ENCODE results near the gene ZNF487.

DNA sequence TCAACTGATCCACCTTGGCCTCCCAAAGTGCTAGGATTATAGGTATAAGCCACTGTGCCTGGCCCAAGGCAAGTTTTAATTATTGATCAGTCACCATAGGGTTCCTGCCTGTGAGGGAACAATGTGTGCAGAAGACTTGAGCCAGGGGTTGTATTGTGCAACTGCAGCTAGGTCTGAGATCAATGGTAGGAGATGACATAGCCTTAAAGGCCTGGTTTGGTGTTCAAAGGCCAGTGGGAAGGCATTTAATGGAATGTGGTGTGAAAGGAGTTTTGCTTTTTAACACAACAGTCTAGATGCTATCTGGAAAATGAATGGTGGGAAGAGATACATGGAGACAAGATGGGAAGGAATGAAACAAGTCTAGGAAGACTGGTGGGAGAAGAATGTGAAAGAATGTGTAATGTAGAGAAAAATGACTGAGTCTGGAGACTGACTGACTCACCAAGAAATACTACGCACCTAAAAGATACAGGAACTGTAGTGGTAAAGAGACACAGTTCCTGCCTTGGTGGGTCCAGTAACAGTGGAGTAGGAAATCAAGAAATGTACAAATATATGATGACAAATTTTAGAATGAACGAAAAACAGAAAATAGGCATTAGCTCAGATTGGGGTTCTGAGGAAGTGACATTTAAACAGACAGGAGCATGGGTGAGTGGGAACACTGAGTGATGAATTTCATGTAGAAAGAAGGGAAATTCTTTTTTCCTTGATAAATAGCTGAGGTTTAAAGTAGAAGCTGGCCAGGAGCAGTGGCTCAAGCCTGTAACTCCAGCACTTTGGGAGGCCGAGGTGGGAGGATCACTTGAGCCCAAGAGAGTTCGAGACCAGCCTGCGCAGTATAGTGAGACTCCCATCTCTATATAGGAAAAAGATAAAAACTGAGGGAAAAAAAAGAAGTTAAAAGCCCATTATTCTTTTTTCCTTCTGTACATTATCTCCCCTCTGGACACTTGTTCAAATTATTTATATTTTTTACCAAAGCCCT is 37.3 kb upstream of the ZNF487 start:
- TF ChIP-seq, protein P1, sequence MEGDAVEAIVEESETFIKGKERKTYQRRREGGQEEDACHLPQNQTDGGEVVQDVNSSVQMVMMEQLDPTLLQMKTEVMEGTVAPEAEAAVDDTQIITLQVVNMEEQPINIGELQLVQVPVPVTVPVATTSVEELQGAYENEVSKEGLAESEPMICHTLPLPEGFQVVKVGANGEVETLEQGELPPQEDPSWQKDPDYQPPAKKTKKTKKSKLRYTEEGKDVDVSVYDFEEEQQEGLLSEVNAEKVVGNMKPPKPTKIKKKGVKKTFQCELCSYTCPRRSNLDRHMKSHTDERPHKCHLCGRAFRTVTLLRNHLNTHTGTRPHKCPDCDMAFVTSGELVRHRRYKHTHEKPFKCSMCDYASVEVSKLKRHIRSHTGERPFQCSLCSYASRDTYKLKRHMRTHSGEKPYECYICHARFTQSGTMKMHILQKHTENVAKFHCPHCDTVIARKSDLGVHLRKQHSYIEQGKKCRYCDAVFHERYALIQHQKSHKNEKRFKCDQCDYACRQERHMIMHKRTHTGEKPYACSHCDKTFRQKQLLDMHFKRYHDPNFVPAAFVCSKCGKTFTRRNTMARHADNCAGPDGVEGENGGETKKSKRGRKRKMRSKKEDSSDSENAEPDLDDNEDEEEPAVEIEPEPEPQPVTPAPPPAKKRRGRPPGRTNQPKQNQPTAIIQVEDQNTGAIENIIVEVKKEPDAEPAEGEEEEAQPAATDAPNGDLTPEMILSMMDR (IDR thresholded peaks at IDR 0.05 in 2 of 3, conservative IDR thresholded peaks at IDR 0.05 in 1 of 3; ENCODE audit: control insufficient read depth in 2 of 3, extremely low read depth in 1 of 3, insufficient read depth in 1 of 3, low read depth in 3 of 3, low read length in 3 of 3) = no peak
- TF ChIP-seq SMC3 (IDR thresholded peaks at IDR 0.05; ENCODE audit: borderline replicate concordance, low read length) = no peak
- no peak for TF ChIP-seq EZH2 (IDR thresholded peaks at IDR 0.05; ENCODE audit: borderline replicate concordance, control insufficient read depth, low read depth, low read length)
- TF ChIP-seq, protein P2, sequence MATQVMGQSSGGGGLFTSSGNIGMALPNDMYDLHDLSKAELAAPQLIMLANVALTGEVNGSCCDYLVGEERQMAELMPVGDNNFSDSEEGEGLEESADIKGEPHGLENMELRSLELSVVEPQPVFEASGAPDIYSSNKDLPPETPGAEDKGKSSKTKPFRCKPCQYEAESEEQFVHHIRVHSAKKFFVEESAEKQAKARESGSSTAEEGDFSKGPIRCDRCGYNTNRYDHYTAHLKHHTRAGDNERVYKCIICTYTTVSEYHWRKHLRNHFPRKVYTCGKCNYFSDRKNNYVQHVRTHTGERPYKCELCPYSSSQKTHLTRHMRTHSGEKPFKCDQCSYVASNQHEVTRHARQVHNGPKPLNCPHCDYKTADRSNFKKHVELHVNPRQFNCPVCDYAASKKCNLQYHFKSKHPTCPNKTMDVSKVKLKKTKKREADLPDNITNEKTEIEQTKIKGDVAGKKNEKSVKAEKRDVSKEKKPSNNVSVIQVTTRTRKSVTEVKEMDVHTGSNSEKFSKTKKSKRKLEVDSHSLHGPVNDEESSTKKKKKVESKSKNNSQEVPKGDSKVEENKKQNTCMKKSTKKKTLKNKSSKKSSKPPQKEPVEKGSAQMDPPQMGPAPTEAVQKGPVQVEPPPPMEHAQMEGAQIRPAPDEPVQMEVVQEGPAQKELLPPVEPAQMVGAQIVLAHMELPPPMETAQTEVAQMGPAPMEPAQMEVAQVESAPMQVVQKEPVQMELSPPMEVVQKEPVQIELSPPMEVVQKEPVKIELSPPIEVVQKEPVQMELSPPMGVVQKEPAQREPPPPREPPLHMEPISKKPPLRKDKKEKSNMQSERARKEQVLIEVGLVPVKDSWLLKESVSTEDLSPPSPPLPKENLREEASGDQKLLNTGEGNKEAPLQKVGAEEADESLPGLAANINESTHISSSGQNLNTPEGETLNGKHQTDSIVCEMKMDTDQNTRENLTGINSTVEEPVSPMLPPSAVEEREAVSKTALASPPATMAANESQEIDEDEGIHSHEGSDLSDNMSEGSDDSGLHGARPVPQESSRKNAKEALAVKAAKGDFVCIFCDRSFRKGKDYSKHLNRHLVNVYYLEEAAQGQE (IDR thresholded peaks at IDR 0.05; ENCODE audit: low read depth, low read length) = no peak

Data from GM12878 (cell line).